GM12872 (cell line): Measurements from ENCODE around the gene TAF1L.

Experiments used
- CTCF ChIP-seq: IDR thresholded peaks from 3 replicates; pipeline ENCODE4 v1.5.1; 2011; ENCODE audit warnings: low read depth, mild to moderate bottlenecking, low read length, moderate library complexity; ENCODE audit not compliant: insufficient read depth

Gene TAF1L

GRCh38 chr9:32603914-32604852, 31.3 kb downstream of the TAF1L start:
- no peak for TF ChIP-seq CTCF

- no peak for TF ChIP-seq CTCF
Observed at GRCh38 chr9:32596936-32597335, 38.5 kb downstream of the TAF1L start.

GRCh38 chr9:32596096-32596865, 39.2 kb downstream of the TAF1L start:
- no peak for TF ChIP-seq CTCF

GRCh38 chr9:32590898-32591297, 44.6 kb downstream of the TAF1L start:
- TF ChIP-seq CTCF, result no peak

GRCh38 chr9:32590476-32590875, 45.0 kb downstream of the TAF1L start:
- TF ChIP-seq CTCF, result no peak

- peak; percentile 59 for TF ChIP-seq CTCF
Observed at GRCh38 chr9:32589083-32589723, 46.3 kb downstream of the TAF1L start.

GRCh38 chr9:32587901-32588300, 47.6 kb downstream of the TAF1L start:
- TF ChIP-seq CTCF, result no peak
